HG03520 (cell line): ENCODE data around the gene CENPB.
A peak's percentile ranks its signal among the peaks of the same experiment; 100 is the strongest.
"Not testable (repeated sequence)": the region's sequence is repeated elsewhere in the genome, so short reads cannot be mapped to it uniquely, and the experiment has no call there.

ENCODE experiments used
- ATAC-seq: cut with Tn5 transposase; IDR thresholded peaks from one replicate; pipeline ENCODE4 v1.9.1; 2021; ENCODE audit warnings: mild to moderate bottlenecking, moderate library complexity; ENCODE audit not compliant: unreplicated experiment

Gene CENPB

GRCh38 chr20:3789201-3789600 lies 2.7 kb upstream of the CENPB start:
- not testable (repeated sequence) for ATAC-seq

- no peak for ATAC-seq
Measured at GRCh38 chr20:3788685-3789155, 2.2 kb upstream of the CENPB start.

GRCh38 chr20:3787324-3788014 lies 929 bp upstream of the CENPB start:
- ATAC-seq = no peak

- ATAC-seq = peak; percentile 9
Measured at GRCh38 chr20:3786126-3786484, 435 bp downstream of the CENPB start.

- ATAC-seq = no peak
Measured at GRCh38 chr20:3785240-3786125, 1.1 kb downstream of the CENPB start.

- no peak for ATAC-seq
Measured at GRCh38 chr20:3784863-3785239, 1.7 kb downstream of the CENPB start.

GRCh38 chr20:3784216-3784853 lies 2.2 kb downstream of the CENPB start:
- ATAC-seq = no peak

GRCh38 chr20:3783511-3784195 lies 2.9 kb downstream of the CENPB start:
- ATAC-seq = no peak

- no peak for ATAC-seq
Measured at GRCh38 chr20:3783068-3783489, 3.5 kb downstream of the CENPB start.

- no peak for ATAC-seq
Measured at GRCh38 chr20:3782597-3782996, 3.9 kb downstream of the CENPB start.

- peak; percentile 47 for ATAC-seq
Measured at GRCh38 chr20:3781153-3781910, 5.2 kb downstream of the CENPB start, which contains the start of gene SPEF1. Gene SPEF1 (minus strand): TSS chr20:3781448. CDS start chr20:3781287, 161 bp downstream.

GRCh38 chr20:3778976-3779375 lies 7.6 kb downstream of the CENPB start:
- ATAC-seq = no peak

GRCh38 chr20:3777716-3778629 lies 8.6 kb downstream of the CENPB start:
- no peak for ATAC-seq

- ATAC-seq = no peak
Measured at GRCh38 chr20:3777381-3777715, 9.2 kb downstream of the CENPB start.

- no peak for ATAC-seq
Measured at GRCh38 chr20:3775457-3776108, 11.0 kb downstream of the CENPB start.

- ATAC-seq = no peak
Measured at GRCh38 chr20:3771552-3772058, 14.9 kb downstream of the CENPB start.

GRCh38 chr20:3768342-3769130 lies 18.0 kb downstream of the CENPB start:
- ATAC-seq = peak; percentile 32
